Adipocyte (in vitro differentiated cells): ENCODE measurements around the gene FOXN3.

Experiments used
- DNase-seq: peaks from one replicate; pipeline ENCODE4 v3.0.0-alpha.2; 2015; ENCODE audit warnings: low read depth
- H3K27me3 ChIP-seq: replicated peaks from 2 replicates; pipeline ENCODE4 v1.7.0; 2013; ENCODE audit warnings: mild to moderate bottlenecking, low read length, moderate library complexity; ENCODE audit not compliant: control insufficient read depth, insufficient read depth
- H3K36me3 ChIP-seq: 2 replicates; pipeline ENCODE4 v1.7.0; 2013; ENCODE audit warnings: low read length, mild to moderate bottlenecking, moderate library complexity; ENCODE audit not compliant: control insufficient read depth, insufficient read depth, severe bottlenecking
- H3K4me1 ChIP-seq: 2 replicates; pipeline ENCODE4 v1.7.0; 2013; ENCODE audit warnings: mild to moderate bottlenecking, low read length, moderate library complexity; ENCODE audit not compliant: control insufficient read depth, insufficient read depth
- H3K4me3 ChIP-seq: 2 replicates; pipeline ENCODE4 v1.7.0; 2013; ENCODE audit warnings: mild to moderate bottlenecking, low read length, moderate library complexity
- H3K9ac ChIP-seq: 2 replicates; pipeline ENCODE4 v1.7.0; 2013; ENCODE audit warnings: mild to moderate bottlenecking, low read length, moderate library complexity
- H3K9me3 ChIP-seq: 2 replicates; pipeline ENCODE4 v1.7.0; 2013; ENCODE audit warnings: mild to moderate bottlenecking, low read length, moderate library complexity; ENCODE audit not compliant: control insufficient read depth

FOXN3 gene

DNA sequence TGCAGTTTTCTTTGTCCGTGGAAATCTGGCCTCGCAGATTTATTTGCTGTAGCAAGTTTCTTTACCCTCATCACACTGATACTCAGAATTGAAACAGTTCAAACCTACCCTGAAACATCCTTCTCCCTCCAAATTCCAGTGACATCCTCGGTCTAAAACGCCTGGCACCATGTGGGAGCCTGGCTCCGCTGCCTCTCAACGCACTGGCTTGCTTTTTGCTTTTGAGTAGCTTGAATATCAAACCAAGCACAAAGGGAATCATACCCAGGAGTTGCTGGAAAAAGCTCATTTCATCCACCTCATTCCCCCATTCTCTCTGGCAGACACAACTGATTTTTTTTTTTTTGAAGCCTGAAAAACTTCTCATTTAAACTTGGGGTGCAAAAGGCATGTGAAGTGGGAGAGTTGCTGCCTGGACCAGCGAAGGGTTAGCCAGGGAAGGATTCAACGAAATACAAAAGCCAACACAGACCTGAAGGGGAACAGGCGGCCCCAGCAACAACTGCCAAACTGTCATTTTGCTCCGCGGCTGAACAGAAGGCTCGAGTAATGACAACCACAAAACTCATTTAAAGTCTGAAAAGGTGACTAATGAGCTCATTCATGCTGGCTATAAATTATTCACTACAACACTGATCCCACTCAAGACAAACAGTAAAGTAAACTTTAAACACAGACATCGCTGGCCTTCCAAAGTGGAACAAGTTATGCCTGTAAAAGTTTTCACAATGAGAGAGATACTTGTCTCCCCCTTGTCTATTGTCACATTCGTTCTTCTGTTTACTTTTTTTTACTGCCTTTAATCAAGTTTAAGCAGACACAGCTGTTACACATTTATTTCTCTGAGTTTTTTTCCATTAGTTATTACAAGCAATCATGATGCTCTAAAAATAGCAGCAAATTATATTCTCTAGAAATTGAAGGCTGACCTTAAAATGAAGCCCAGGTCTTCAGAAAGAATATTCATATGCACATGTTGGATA is 12.5 kb upstream of the FOXN3 start:
- peak; percentile 51 for DNase-seq
- H3K9me3 ChIP-seq = no peaks in the 10 kb centered on the region
- H3K27me3 ChIP-seq = no peaks in the 10 kb centered on the region
- H3K9ac ChIP-seq = peak overlapping the region; percentile 68
- H3K4me1 ChIP-seq = peaks cover 60% of the 10 kb centered on the region
- H3K4me3 ChIP-seq = peak overlapping the region; percentile 73
- no peaks in the 10 kb centered on the region for H3K36me3 ChIP-seq

DNA sequence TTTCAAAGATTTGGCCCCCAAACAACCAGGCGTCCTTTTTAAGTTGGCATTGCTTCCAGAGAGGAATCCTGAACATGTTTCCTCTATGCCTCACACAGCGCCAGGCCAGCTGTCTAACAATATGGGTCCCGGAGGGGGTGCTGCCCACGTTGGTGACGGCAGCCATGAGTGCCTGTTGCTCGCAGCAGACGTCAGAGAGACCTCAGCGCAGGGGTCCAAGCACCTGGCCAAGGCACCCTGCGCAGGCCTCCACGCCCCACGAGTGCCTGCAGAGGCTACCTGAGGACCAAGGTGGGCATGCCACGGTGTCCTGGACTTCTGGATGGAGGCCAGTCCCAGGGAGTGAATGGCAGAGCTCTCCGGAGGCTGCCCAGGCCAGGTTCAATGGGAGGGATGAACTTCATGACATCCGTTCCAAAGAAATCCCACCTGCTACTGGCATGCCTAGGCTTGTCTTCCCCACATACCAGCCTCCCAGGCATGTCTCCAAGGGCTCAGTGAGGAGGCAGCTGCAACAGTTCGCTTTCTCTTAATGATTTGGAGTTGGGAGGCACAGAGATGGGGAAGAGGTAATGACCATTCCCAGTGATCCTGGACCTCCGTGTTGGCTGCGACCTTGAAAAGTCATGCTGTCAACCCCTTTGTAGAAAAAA is 11.6 kb upstream of the FOXN3 start:
- Histone ChIP-seq H3K4me3 (peak overlapping the region; percentile 57), H3K36me3 (no peaks in the 10 kb centered on the region), H3K9ac (peak overlapping the region; percentile 68), H3K9me3 (no peaks in the 10 kb centered on the region), H3K4me1 (peaks cover 60% of the 10 kb centered on the region), H3K27me3 (no peaks in the 10 kb centered on the region)
- DNase-seq = peak; percentile 45

DNA sequence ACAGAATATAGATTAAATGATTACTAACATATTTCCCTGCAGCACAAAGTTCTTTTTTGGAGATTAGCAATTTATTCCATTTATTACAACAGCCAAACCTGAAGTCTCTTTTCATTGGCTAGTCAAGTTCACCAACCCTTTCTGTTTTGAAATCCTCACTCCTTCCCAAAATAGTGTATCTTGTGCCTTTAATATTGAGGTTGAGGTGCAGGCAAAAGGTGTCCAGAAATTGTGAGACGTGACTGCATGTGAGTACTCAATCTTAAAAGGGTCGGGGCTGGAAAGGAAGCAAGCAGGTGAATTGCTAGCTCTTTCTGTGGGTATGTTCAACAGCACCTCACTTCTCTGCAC is 11.1 kb upstream of the FOXN3 start:
- no peaks in the 10 kb centered on the region for H3K36me3 ChIP-seq
- H3K4me3 ChIP-seq = peak overlapping the region; percentile 57
- peaks cover 60% of the 10 kb centered on the region for H3K4me1 ChIP-seq
- peak; percentile 17 for DNase-seq
- no peaks in the 10 kb centered on the region for H3K9me3 ChIP-seq
- no peaks in the 10 kb centered on the region for H3K27me3 ChIP-seq
- H3K9ac ChIP-seq = peak overlapping the region; percentile 68

- H3K27me3 ChIP-seq = no peaks in the 10 kb centered on the region
- H3K4me3 ChIP-seq = peak overlapping the region; percentile 57
- no peaks in the 10 kb centered on the region for H3K9me3 ChIP-seq
- H3K36me3 ChIP-seq = no peaks in the 10 kb centered on the region
- DNase-seq = no peak
- peaks cover 65% of the 10 kb centered on the region for H3K4me1 ChIP-seq
- peak overlapping the region; percentile 68 for H3K9ac ChIP-seq
These were observed 10.6 kb upstream of the FOXN3 start for GRCh38 chr14:89427426-89428172.

DNA sequence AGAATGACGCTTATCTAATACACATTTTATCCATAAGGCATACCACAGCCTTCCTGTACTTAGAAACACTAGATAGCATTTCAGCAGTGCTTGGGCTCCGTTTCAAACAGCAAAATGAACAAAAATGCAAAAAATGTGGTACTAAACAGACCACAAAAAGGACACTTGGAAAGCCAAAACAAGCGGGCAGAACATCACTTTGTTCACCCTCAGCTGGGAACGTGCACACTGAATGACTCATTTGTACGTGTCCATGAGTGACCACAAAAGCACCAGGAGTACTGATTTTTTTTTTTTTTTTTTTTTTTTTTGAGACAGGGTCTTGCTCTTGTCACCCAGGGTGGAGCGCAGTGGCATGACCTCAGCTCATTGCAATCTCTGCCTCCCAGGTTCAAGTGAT is 8.9 kb upstream of the FOXN3 start:
- Histone ChIP-seq H3K27me3 (no peaks in the 10 kb centered on the region), H3K9me3 (no peaks in the 10 kb centered on the region), H3K4me1 (peaks cover 62% of the 10 kb centered on the region)

DNA sequence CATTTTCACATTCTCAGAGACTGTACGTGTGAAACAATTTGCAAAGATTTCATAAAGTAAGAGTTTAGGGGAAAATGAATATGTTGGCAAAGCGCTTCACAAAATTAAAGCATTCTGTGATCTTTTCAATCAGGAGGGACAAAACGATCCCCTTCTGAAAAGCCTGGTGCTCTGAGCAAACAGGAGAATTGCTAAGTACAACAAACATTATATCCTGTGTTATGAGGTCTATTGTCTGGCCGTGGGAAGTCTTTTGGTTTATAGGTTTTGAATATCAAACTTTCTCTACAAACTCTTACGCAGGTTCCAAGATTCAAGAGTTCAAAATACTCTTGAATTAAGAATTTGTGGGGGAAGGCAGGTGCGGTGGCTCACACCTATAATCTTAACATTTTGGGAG is 7.2 kb upstream of the FOXN3 start:
- H3K9me3 ChIP-seq = no peaks in the 10 kb centered on the region
- no peaks in the 10 kb centered on the region for H3K36me3 ChIP-seq
- H3K27me3 ChIP-seq = no peaks in the 10 kb centered on the region
- no peak for DNase-seq
- peaks cover 52% of the 10 kb centered on the region for H3K4me1 ChIP-seq
- no peak overlapping the region for H3K9ac ChIP-seq
- no peak overlapping the region for H3K4me3 ChIP-seq

More for the DNA sequence above, 8.9 kb upstream of the FOXN3 start:
- peak; percentile 89 for DNase-seq
- Histone ChIP-seq H3K36me3 (no peaks in the 10 kb centered on the region), H3K9ac (no peak overlapping the region), H3K4me3 (no peak overlapping the region)

- Histone ChIP-seq H3K9ac (no peak overlapping the region), H3K4me3 (no peak overlapping the region), H3K9me3 (no peaks in the 10 kb centered on the region), H3K36me3 (no peaks in the 10 kb centered on the region), H3K27me3 (no peaks in the 10 kb centered on the region), H3K4me1 (peaks cover 44% of the 10 kb centered on the region)
- DNase-seq = no peak
These were observed 5.9 kb upstream of the FOXN3 start for GRCh38 chr14:89422952-89423345.

DNA sequence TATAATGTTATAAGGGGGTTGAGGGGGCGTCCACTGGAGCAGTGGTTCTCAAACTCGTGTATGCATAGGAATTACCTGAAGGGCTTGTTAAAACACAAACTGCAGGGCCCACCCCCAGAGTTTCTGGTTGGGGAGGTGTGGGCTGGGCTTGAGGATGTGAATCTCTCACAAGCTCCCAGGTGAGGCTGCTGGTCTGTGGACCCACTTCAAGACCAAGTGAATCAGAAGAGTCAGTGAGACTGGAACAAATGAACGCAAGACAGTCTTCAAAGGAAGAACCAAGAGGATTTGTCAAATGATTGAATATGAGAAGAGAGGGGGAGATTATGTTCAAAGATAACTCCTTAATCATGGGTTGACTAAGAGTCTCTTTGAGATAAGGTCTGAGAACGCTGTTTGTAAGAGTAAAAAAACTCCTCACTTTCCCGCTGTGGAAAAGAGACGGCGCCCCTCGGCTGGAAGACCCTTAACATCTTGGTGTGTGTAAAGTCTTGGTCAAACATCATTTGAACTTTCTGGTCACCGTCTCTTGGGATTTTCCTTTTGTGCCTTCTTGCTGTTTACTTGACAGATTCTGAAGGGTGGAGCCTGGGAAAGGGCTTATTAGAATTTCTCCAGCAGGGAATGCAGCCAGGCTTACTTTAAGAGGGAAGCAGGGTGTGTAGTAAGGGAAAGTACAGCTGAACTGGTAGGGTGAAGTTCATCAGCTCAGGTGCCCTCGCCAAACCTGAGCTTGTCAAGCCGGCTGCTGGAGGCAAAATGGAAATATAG is 5.3 kb upstream of the FOXN3 start:
- H3K9me3 ChIP-seq = no peaks in the 10 kb centered on the region
- peaks cover 42% of the 10 kb centered on the region for H3K4me1 ChIP-seq
- no peaks in the 10 kb centered on the region for H3K27me3 ChIP-seq
- H3K4me3 ChIP-seq = no peak overlapping the region
- no peaks in the 10 kb centered on the region for H3K36me3 ChIP-seq
- DNase-seq = no peak
- H3K9ac ChIP-seq = no peak overlapping the region

DNA sequence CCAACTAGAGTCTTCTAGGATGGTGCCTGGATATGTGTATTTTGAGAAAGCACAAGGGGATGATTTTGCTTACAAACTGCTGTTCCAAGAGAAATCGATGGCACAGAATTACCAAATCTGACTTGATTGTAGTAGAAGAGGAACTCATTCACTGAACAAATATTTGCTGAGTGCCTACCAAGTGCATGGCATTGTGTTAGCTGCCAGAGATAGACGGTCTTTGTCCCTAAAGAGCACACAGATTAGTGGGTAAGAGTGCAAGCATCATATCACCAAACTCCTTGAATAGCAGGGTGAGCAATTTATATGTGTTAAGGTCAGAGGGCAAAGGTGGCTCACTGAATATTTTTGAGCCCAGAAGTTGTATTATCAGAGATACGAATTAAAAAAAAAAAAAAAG is 3.5 kb upstream of the FOXN3 start:
- Histone ChIP-seq H3K4me1 (peaks cover 26% of the 10 kb centered on the region), H3K36me3 (no peaks in the 10 kb centered on the region), H3K9me3 (no peaks in the 10 kb centered on the region), H3K27me3 (no peaks in the 10 kb centered on the region), H3K4me3 (no peak overlapping the region), H3K9ac (no peak overlapping the region)
- no peak for DNase-seq

DNA sequence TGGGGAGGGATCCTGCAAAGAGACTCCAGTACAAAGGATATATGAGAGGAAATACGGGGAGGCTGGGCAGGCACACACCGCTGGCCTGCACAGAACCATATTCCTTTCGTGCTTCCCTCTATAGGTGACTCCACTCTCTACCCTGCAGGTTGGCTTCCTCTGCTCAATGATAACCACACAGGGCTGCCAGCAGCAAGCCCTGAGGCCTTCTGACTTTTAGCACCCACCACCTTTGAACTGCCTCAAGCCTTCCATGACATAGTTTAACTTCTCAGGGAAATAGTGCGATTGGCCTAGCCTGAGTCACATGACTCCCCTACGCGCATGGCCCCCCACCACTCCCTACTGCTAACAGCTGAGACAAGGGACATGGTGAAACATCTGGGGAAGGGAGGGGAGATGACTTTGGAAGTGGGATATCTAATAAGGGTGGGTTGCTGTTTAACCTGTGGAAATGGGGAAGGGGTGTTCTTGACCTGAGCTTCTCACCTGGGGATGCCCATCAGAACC is 3.0 kb upstream of the FOXN3 start:
- no peak overlapping the region for H3K4me3 ChIP-seq
- no peak overlapping the region for H3K9ac ChIP-seq
- H3K9me3 ChIP-seq = no peaks in the 10 kb centered on the region
- no peaks in the 10 kb centered on the region for H3K27me3 ChIP-seq
- no peaks in the 10 kb centered on the region for H3K36me3 ChIP-seq
- H3K4me1 ChIP-seq = peaks cover 25% of the 10 kb centered on the region
- DNase-seq = no peak
